Ovary (tissue), 3 donors: ENCODE data around the gene PTPN3.
"Not testable (repeated sequence)": the region's sequence is repeated elsewhere in the genome, so short reads cannot be mapped to it uniquely, and the experiment has no call there.

ENCODE experiments used
- CTCF ChIP-seq, 3 donors: fragments of 450-650 bp in 2 of 3; fragments of 200-600 bp in 1 of 3; IDR thresholded peaks; one replicate each; pipeline versions ENCODE4 v1.5.1 to v1.8.0; 2016 to 2022; ENCODE audit warnings: antibody characterized with exemption in 3 of 3, mild to moderate bottlenecking in 1 of 3
- EP300 ChIP-seq: sonication (generic); formaldehyde crosslinking; IDR thresholded peaks from one replicate; pipeline ENCODE4 v1.6.1; 2017; ENCODE audit warnings: antibody characterized with exemption
- donor health status: DM: no; HTN: no; CAD: no.

DNA sequence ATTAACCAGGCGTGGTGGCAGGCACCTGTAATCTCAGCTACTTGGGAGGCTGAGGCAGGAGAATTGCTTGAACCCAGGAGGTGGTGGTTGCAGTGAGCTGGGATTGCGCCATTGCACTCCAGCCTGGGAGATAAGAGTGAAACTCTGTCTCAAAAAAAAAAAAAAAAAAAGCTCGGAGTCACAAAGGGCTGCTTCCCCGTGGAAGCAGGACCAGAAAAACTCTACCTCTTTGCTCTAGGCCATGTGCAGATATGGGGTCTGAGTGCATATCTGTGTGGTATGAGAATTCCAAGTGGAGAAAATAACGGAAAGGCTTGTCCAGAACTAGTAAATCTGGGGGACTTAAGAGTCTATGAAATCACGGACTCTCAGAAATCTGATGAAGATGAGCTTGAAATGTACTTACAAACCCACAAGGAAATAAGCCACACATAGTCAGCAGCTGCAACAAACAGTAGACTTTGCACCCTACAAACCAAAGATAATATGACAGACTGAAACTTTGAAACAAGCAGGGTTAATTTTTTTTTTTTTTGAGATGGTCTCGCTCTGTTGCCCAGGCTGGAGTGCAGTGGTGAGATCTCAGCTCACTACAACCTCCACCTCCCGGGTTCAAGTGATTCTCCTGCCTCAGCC lies 139.0 kb downstream of the PTPN3 start:
- TF ChIP-seq CTCF (IDR thresholded peaks at IDR 0.05); EP300: not testable (repeated sequence)
